ENCODE data around the gene RBM34.
"Not testable (repeated sequence)": the region's sequence is repeated elsewhere in the genome, so short reads cannot be mapped to it uniquely, and the experiment has no call there.

Gene RBM34

DNA sequence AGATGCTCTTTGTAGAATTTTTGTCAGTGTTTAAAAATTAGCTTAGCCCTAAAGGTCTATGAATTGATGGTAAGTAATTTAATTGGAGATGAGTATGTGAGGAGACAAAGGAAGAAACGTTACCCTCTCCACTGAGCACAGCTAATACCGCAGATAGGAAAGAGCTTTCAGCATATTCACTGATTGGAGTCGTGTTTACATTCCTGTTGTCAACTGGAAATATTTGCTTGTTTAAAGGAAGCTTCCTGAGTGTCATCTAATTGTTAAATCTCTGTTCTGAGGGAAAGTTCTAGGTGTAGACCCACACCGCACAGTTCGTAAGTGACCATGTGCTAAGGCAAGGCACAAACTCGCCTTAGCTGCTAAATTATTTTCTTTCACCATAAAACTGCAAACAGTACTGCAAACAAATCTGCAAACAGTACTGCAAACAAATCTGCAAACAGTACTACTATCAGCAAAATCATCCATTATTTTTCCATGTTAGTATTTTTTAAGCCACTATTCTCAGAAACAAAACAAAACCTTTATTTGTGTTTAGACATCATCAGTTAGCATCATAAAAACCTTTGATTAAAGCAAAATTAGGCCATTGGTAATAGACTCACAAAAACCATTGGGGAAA lies 65.0 kb downstream of the RBM34 start:
- no peak for DNase-seq (ENCODE audit: low read depth, low spot score)

GRCh38 chr1:235093696-235094592 lies 67.1 kb downstream of the RBM34 start:
- Histone ChIP-seq H3K36me3 (ENCODE audit: insufficient read depth, low read length) (no peaks in the 10 kb centered on the region), H3K4me3 (peak overlapping the region; percentile 60), H3K9me3 (ENCODE audit: low read depth, low read length) (no peaks in the 10 kb centered on the region), H3K27ac (no peak overlapping the region), H3K9ac (ENCODE audit: insufficient read length) (no peak overlapping the region)
- TF ChIP-seq EZH2 (IDR thresholded peaks at IDR 0.05) = no peak
- TF ChIP-seq FOXP2 (optimal IDR thresholded peaks at IDR 0.05; ENCODE audit: control extremely low read depth, extremely low read length, insufficient read depth) = peak; percentile 39
- no peak for DNase-seq (ENCODE audit: low read depth, low spot score)

More for the DNA sequence above, 65.0 kb downstream of the RBM34 start:
- TF ChIP-seq FOXP2 (optimal IDR thresholded peaks at IDR 0.05; ENCODE audit: control extremely low read depth, extremely low read length, insufficient read depth) = no peak
- TF ChIP-seq EZH2 (IDR thresholded peaks at IDR 0.05) = no peak
- no peak for TF ChIP-seq POLR2AphosphoS5 (IDR thresholded peaks at IDR 0.05; ENCODE audit: borderline replicate concordance, low read depth, low read length)
- Histone ChIP-seq H3K27ac (no peak overlapping the region), H3K9ac (ENCODE audit: insufficient read length) (no peak overlapping the region), H3K4me3 (no peak overlapping the region), H3K36me3 (ENCODE audit: insufficient read depth, low read length) (no peaks in the 10 kb centered on the region), H3K9me3 (ENCODE audit: low read depth, low read length) (no peaks in the 10 kb centered on the region)

DNA sequence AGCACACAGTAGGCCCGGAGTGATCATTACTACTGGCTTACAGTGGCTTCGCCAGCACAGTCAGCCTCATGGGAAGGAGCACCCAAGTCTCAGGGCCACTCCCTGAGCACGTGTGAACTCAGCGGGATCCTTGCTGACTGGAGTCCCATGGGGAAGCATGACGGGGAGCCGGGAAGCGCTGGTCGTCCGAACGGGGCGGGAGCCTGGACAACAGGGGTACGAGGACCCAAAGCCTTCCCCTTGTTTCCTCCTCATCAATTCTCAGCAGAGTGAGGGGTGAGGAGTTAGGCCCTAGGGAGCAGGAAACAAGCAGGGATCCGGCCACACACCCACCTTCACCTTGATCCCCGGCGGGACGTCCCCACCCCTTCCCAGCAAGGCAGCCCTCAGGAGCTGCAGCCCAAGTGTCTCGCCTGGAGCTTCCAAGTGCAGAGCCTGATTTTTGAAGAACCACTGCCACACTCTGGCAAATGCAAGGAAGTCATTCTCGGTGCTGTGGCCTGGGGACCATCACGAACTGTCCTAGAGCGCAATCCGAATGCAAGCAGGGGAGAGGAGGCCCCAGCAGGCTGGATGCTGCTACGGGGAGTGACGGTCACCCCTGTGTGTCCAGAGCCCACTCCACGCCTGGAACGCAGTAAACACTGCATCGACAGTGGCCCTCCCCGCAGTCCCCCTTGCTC lies 67.9 kb downstream of the RBM34 start:
- Histone ChIP-seq H3K9me3 (ENCODE audit: low read depth, low read length) (no peaks in the 10 kb centered on the region), H3K9ac (ENCODE audit: insufficient read length) (no peak overlapping the region), H3K27ac (no peak overlapping the region), H3K4me3 (peak overlapping the region; percentile 60), H3K36me3 (ENCODE audit: insufficient read depth, low read length) (no peaks in the 10 kb centered on the region)
- DNase-seq (ENCODE audit: low read depth, low spot score) = no peak
- TF ChIP-seq EZH2 (IDR thresholded peaks at IDR 0.05) (no peak), POLR2AphosphoS5 (IDR thresholded peaks at IDR 0.05; ENCODE audit: borderline replicate concordance, low read depth, low read length) (no peak), FOXP2 (optimal IDR thresholded peaks at IDR 0.05; ENCODE audit: control extremely low read depth, extremely low read length, insufficient read depth) (no peak)

DNA sequence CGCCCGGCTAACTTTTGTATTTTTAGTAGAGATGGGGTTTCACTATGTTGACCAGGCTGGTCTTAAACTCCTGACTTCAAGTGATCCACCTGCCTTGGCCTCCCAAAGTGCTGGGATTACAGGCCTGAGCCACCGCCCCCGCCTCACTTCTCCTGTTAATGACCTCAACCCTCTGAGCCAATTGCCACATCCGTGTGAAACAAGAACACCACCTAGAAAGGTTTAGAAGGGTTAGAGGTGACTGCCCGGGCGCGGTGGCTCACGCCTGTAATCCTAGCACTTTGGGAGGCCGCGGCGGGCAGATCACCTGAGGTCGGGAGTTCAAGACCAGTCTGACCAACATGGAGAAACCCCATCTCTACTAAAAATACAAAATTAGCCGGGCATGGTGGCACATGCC lies 68.6 kb downstream of the RBM34 start:
- not testable (repeated sequence) for H3K9ac ChIP-seq (ENCODE audit: insufficient read length); H3K27ac ChIP-seq; H3K9me3 ChIP-seq (ENCODE audit: low read depth, low read length); DNase-seq (ENCODE audit: low read depth, low spot score); H3K4me3 ChIP-seq; H3K36me3 ChIP-seq (ENCODE audit: insufficient read depth, low read length)

DNA sequence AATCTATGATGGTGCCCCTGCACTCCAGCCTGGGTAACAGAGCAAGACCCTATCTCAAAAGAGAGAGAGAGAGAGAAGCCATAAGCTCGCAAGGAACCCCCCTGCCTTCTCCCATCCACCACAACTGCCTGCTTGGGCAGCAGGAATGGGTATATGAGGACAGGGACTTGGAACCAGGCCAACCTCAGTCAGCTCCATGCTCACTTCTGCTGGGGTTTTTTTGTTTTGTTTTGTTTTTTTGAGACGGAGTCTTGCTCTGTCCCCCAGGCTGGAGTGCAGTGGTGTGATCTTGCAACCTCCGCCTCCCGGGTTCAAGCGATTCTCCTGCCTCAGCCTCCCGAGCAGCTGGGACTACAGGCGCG lies 69.0 kb downstream of the RBM34 start:
- not testable (repeated sequence) for H3K27ac ChIP-seq; DNase-seq (ENCODE audit: low read depth, low spot score); H3K36me3 ChIP-seq (ENCODE audit: insufficient read depth, low read length); H3K9ac ChIP-seq (ENCODE audit: insufficient read length); H3K9me3 ChIP-seq (ENCODE audit: low read depth, low read length); H3K4me3 ChIP-seq

GRCh38 chr1:235091319-235092044 lies 69.6 kb downstream of the RBM34 start:
- H3K9me3 ChIP-seq (ENCODE audit: low read depth, low read length); DNase-seq (ENCODE audit: low read depth, low spot score); H3K27ac ChIP-seq; H3K9ac ChIP-seq (ENCODE audit: insufficient read length); H3K36me3 ChIP-seq (ENCODE audit: insufficient read depth, low read length); H3K4me3 ChIP-seq: not testable (repeated sequence)

GRCh38 chr1:235090406-235091069 lies 70.5 kb downstream of the RBM34 start:
- H3K9me3 ChIP-seq (ENCODE audit: low read depth, low read length) = no peaks in the 10 kb centered on the region
- H3K4me3 ChIP-seq = no peak overlapping the region
- H3K9ac ChIP-seq (ENCODE audit: insufficient read length) = no peak overlapping the region
- H3K27ac ChIP-seq = no peak overlapping the region
- no peaks in the 10 kb centered on the region for H3K36me3 ChIP-seq (ENCODE audit: insufficient read depth, low read length)
- TF ChIP-seq EZH2 (IDR thresholded peaks at IDR 0.05) (no peak), FOXP2 (optimal IDR thresholded peaks at IDR 0.05; ENCODE audit: control extremely low read depth, extremely low read length, insufficient read depth) (no peak), POLR2AphosphoS5 (IDR thresholded peaks at IDR 0.05; ENCODE audit: borderline replicate concordance, low read depth, low read length) (no peak)
- no peak for DNase-seq (ENCODE audit: low read depth, low spot score)

- no peak for DNase-seq (ENCODE audit: low read depth, low spot score)
- no peak overlapping the region for H3K27ac ChIP-seq
Measured at GRCh38 chr1:235088907-235089306, 72.1 kb downstream of the RBM34 start.

More at GRCh38 chr1:235088907-235089306, 72.1 kb downstream of the RBM34 start:
- Histone ChIP-seq H3K4me3 (no peak overlapping the region), H3K9me3 (ENCODE audit: low read depth, low read length) (no peaks in the 10 kb centered on the region), H3K36me3 (ENCODE audit: insufficient read depth, low read length) (no peaks in the 10 kb centered on the region), H3K9ac (ENCODE audit: insufficient read length) (no peak overlapping the region)
- TF ChIP-seq EZH2 (IDR thresholded peaks at IDR 0.05) (no peak), POLR2AphosphoS5 (IDR thresholded peaks at IDR 0.05; ENCODE audit: borderline replicate concordance, low read depth, low read length) (no peak), FOXP2 (optimal IDR thresholded peaks at IDR 0.05; ENCODE audit: control extremely low read depth, extremely low read length, insufficient read depth) (no peak)

Data from SK-N-MC (cell line).